ENCODE results near the gene HMX3.

The HMX3 gene

DNA sequence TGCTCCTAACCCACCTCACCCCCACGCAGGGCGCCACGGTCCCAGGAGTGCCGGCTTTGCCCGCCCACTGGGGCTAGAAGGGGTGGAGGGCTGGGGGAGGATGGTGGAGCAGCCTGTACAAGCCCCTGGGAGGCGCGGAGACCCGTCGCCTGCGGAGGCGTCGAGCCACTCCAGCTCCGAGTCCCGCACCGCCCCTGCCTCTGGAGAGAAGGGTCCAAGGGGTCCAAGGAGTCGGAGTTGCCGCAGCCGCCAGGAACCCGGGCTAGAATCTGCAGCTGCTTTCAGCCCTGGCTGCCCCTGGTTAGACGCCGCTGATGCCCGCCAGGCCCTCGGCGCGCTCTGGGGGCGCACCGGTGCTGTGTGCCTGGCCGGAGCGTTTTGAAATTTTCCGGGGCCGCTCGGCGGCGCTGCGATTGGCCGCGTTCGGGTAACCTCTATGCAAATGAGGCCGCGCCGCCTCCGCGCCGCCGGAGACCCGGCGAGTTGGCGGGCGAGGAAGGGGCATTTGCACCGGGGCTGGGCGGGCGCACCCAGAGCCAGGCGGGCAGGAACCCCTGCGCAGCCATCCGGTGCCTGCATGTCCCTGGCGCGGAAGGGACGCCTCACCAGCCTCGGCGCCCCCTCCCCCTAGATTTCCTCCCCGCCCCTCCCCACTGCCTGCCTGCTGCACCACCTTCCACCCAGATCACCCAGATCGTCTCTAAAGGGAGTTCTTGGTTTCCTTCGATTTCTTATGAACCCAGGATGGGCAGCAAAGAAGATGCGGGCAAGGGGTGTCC lies 12.1 kb downstream of the HMX3 start, which contains the start of gene HMX2:
TSS of gene HMX2 (plus strand) at position 502 of the 779 bp plus-strand sequence. CDS start at position 745, 243 bp downstream.
- DNase-seq (ENCODE audit: low read depth in 2 of 2) = no peak

GRCh38 chr10:123148414-123149161 lies 12.8 kb downstream of the HMX3 start:
- no peak for DNase-seq (ENCODE audit: low read depth in 2 of 2)

DNA sequence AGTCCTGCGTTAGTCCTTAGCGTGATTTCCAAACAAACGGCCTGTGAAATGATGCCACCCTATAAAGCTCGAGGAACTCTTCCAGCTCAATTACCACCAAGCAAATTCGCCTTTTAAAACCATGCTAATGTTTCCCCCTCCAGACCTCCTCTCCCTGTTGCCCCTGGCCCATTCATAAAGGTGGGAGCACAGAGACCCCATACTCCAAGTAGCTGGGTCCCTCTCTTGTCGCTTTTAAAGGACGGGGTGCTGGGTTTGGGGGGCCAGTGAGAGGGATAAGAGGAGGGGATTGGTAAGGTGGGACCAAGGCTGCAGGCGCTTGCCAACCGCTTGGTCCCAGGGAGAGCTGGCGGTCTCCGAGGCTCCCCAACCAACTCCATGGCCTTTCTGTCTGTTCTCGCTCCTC lies 13.4 kb downstream of the HMX3 start:
- no peak for DNase-seq (ENCODE audit: low read depth in 2 of 2)

GRCh38 chr10:123149568-123150270 lies 13.9 kb downstream of the HMX3 start:
- DNase-seq (ENCODE audit: low read depth in 2 of 2) = no peak

DNA sequence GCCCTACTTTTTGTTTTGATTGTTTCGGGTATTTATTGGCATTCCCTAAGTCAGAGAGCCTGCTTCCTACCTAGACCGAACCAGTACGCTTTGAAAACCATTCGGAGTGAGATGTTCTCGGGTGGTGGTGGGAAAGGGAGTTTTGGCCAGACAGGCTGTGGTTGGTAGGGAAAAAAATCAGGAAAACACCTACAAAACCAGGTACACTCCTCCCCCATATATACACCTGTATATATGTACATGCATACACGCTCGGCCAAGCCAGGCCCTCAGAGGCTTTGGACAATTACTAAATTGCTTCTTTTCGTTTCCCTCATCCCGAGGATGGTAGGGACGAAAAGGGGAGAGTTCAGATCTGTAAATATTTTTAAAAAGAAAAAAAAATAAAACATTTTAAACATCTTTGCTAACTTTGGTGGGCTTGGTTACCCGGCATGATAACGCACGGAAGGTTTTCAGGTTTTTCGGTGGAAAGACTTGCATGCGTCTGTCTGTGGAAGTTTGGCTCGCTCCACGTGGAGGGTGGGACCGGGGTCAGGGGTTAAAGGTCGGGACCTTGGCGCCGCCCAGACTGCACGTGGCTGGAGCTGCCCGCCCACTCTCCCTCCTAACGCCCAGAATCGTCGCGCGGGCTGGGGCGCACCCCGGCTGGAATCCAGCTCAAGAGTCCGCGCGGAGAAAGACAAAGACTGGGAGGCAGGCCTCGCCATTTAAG lies 14.7 kb downstream of the HMX3 start:
- DNase-seq (ENCODE audit: low read depth in 2 of 2) = no peak

- DNase-seq (ENCODE audit: low read depth in 2 of 2) = no peak
These were observed 15.4 kb downstream of the HMX3 start for GRCh38 chr10:123150986-123151736.

GRCh38 chr10:123151737-123152135 lies 16.0 kb downstream of the HMX3 start:
- DNase-seq (ENCODE audit: low read depth in 2 of 2) = no peak

- no peak for DNase-seq (ENCODE audit: low read depth in 2 of 2)
These were observed 17.8 kb downstream of the HMX3 start for GRCh38 chr10:123153486-123154091.

DNA sequence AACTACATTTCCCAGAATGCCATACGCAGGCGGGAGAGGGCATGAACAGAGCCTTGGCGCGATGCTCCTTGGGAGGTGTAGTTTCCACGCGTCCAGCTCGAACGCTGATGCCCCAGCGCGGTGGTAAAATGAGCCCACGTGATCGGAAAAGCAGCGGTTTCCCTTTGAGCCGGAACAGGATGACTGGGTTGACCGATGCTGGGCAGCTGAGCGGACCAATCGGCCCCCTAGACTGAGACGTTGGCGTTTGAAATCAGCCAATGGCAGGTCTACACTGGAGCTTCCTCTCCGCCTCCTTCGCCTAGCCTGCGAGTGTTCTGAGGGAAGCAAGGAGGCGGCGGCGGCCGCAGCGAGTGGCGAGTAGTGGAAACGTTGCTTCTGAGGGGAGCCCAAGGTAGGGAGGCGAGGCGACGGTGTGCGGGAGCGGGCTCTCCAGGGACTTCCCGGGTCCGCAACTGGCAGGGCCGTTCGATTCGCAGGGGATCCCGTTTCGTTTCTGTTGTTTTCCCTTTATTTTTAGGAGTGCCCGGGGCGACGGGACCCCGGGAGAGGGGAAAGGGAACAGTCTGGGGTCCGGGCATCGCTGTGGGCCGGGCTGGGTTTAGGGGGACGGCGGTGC lies 18.4 kb downstream of the HMX3 start, which contains the start of gene BUB3:
TSS of gene BUB3 (plus strand) at position 311 of the 619 bp plus-strand sequence. CDS start 516 bp downstream, outside the sequence.
- peak; percentile 99 for DNase-seq (ENCODE audit: low read depth in 2 of 2)

DNA sequence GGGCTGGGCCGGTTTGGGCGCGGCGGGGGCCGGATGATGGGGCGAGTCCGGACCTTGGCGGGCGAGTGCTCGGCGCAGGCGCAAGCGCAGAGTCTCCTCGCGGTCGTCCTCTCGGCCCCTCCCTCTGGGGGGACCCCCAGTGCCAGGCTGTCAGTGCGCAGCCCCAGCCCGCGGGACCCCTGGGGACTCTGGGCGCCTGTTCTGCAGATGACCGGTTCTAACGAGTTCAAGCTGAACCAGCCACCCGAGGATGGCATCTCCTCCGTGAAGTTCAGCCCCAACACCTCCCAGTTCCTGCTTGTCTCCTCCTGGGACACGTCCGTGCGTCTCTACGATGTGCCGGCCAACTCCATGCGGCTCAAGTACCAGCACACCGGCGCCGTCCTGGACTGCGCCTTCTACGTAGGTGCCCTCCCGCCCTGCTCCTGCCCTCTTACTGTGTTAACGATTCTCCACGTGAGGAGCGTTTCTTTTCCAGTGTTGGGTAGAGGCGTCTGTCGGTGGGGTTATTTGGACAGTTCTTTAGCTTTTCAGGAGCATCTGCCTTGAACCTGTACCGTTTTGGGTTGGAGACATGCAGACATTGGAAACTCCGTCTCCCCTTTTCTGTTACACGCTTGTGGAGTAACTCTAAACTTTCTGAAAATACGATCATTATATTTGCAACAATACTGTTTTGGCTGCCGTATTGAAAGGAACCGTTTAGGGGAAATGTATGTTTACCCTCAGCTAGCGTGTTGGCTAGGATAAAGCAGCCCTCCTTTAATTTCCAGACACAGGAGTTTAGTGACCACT lies 19.1 kb downstream of the HMX3 start:
- DNase-seq (ENCODE audit: low read depth in 2 of 2) = no peak

- no peak for DNase-seq (ENCODE audit: low read depth in 2 of 2)
These were observed 20.3 kb downstream of the HMX3 start for GRCh38 chr10:123156078-123156477.

DNA sequence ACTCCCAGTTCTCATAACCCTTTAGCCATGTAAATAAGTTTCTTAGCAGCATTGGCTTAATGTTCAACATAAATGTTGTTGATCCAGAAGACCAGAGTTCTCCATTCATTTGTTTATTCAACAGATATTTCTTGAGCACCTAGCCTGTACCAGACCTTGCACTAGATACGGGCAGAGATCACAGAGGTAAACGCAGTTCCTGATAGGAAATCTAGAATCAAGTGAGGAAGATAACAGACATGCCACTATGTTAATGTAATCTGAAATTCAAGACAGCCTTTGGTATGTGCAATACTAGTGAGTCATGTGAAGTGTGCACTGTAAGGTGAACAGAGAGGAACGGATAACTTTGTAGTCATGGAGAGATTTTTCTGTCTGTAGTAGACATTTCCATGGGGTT lies 21.4 kb downstream of the HMX3 start:
- no peak for DNase-seq (ENCODE audit: low read depth in 2 of 2)

DNA sequence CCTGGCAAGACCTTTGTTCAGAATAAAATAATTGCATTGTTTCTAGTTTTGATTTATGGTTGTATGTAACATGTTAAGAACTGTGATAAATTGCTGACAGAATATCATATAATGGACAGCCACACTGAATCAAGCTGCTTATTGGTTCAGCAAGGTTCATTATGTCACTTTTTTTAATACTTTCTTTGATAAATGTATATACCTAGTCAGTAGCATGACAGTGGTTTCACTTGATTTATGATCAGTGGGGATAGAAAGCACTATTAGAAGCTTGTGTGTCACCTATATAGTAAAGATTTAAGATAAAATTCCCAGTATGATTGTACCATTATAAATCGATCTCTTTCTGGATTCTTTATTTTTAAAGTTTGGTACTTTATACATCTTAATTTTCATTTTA lies 22.9 kb downstream of the HMX3 start:
- no peak for DNase-seq (ENCODE audit: low read depth in 2 of 2)

DNA sequence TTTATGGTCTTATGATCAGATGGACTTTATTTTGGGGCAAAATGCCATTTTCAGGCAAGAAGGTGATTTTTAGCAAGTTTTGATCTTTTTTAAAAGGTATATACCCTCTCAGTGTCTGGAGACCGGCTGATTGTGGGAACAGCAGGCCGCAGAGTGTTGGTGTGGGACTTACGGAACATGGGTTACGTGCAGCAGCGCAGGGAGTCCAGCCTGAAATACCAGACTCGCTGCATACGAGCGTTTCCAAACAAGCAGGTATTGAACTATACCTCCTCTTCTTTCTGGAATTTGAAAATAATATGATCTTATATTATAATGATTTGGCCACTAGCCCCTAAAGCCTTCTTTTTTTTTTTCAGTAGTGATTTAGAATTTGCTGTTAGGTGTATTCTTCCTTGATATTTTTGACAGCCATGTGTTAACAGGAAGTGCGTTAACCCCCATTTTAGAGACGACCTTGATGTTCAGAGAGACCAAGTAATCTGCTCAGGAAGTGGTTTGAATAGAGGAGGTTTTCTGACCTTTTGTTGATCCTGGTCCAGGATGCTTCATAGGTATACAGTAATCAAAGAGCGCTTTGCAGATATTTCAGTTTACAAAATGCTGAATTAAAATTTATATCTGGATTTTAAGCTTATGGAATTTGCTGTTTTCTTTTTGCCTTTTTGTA lies 24.7 kb downstream of the HMX3 start:
- no peak for DNase-seq (ENCODE audit: low read depth in 2 of 2)

DNA sequence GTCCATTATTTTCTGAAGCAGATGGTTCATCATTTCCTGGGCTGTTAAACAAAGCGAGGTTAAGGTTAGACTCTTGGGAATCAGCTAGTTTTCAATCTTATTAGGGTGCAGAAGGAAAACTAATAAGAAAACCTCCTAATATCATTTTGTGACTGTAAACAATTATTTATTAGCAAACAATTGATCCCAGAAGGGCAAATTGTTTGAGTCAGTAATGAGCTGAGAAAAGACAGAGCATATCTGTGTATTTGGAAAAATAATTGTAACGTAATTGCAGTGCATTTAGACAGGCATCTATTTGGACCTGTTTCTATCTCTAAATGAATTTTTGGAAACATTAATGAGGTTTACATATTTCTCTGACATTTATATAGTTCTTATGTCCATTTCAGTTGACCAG lies 28.5 kb downstream of the HMX3 start:
- no peak for DNase-seq (ENCODE audit: low read depth in 2 of 2)

DNA sequence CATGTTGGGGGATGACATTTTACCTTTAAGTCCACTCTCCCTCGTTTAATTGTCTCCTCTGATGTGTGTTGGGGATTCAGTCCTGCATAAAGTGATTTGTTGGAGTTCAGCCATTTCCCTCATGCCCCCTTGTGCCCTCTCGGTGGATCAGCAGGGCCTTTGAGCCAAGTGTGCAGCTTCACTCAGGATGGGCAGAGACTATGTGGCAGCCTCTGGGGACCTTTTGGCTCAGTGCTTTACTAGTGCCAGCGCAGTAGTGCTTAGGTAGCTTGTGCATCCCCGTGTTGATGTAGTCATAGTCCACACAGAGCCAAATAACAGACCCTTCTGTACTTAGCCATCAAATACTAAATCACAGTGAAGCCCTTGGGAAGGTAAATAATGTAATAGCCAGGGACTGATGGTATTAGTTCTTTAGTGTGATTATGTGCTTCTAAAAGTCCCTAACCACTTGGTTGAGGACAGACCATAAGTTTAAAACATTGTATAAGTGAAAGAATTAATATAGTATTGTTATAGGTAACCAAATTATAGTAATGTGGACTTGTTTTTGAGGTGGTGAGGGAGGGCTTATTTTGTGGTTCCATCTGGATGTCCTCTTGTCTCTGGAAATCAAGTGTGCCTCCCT lies 29.8 kb downstream of the HMX3 start:
- no peak for DNase-seq (ENCODE audit: low read depth in 2 of 2)

GRCh38 chr10:123166618-123167017 lies 30.8 kb downstream of the HMX3 start:
- no peak for DNase-seq (ENCODE audit: low read depth in 2 of 2)

DNA sequence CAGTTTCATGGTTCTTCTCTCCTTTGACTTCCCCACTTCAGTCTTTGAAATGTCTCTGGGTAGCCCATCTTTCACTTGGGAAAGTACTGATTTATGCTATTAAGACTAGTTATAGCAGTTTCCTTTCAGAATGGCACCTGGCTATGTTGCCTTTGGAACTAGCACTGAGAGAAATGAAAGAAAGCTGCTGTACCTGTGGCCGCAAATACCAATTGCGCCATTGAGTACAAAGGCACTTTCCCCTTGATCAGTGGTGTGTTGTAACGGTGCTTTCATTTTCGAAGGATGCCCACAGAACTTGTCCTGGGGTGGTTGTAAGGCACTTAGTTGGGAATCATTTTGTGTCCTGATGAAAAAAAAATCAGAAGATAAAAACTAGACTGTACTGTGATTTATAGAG lies 35.2 kb downstream of the HMX3 start:
- DNase-seq (ENCODE audit: low read depth in 2 of 2) = no peak

All from fibroblast of skin of left quadriceps (primary cell).